Coronary artery (tissue), 2 donors: Measurements from ENCODE around the gene UQCC3.
A peak's percentile ranks its signal among the peaks of the same experiment; 100 is the strongest.

Experiments
- DNase-seq: peaks from one replicate; pipeline ENCODE4 v3.0.0-alpha.2; 2017; ENCODE audit warnings: low spot score
- H3K27ac ChIP-seq, 2 donors: fragments of 200-600 bp; sonication (generic); one replicate each; pipeline ENCODE4 v1.5.1; 2016 to 2019
- H3K4me3 ChIP-seq: fragments of 200-600 bp; sonication (generic); 2 replicates; pipeline ENCODE4 v1.5.1; 2016; ENCODE audit warnings: mild to moderate bottlenecking, moderate library complexity
- TF ChIP-seq, protein P1 (sequence below): fragments of 200-600 bp; sonication (generic); IDR thresholded peaks from one replicate; pipeline ENCODE4 v1.5.1; 2019; ENCODE audit warnings: antibody characterized with exemption

The UQCC3 gene

DNA sequence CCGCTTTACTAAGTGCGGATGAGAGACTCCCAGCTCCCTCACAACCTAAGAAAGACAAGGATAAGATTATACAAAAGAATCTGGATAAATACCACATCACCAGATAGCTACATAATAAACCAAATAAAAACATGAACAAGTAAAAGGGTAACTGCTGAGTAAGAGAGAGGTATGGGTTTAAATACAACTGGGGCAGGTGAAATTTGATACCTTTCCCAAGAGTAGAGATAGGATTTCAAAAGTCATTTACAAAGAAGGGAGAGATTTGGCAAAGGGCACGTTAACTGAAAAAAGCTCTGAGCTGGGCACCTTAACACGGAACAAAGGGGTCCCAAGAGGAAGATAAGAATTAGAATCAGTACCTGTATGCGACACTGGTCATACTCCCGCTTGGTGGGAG is 5.7 kb downstream of the UQCC3 start:
- TF ChIP-seq, protein P1, sequence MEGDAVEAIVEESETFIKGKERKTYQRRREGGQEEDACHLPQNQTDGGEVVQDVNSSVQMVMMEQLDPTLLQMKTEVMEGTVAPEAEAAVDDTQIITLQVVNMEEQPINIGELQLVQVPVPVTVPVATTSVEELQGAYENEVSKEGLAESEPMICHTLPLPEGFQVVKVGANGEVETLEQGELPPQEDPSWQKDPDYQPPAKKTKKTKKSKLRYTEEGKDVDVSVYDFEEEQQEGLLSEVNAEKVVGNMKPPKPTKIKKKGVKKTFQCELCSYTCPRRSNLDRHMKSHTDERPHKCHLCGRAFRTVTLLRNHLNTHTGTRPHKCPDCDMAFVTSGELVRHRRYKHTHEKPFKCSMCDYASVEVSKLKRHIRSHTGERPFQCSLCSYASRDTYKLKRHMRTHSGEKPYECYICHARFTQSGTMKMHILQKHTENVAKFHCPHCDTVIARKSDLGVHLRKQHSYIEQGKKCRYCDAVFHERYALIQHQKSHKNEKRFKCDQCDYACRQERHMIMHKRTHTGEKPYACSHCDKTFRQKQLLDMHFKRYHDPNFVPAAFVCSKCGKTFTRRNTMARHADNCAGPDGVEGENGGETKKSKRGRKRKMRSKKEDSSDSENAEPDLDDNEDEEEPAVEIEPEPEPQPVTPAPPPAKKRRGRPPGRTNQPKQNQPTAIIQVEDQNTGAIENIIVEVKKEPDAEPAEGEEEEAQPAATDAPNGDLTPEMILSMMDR: no peak
- H3K27ac ChIP-seq: no peak overlapping the region
- H3K4me3 ChIP-seq: no peak overlapping the region
- DNase-seq: no peak

DNA sequence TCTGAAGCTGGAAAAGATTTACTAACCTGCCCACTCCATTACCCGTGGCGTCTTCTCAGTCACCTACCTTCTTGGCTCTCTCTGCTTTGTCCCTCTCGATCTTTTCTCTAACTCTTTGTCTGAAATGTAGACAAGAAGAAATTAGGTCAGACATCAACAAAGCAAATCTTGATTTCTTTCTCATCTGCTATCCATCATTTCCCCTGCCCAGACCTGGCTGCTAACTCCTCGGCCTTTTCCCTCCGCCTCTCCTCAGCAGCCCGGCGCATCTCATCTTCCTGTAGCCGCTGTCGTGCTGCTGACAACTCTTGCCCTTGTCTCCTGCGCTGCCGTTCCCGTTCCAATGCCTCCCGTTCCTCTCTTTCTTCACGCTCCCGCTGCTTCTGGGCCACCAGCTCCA is 6.2 kb downstream of the UQCC3 start:
- Histone ChIP-seq H3K4me3 (peak overlapping the region; percentile 87), H3K27ac (no peak overlapping the region)
- TF ChIP-seq, protein P1: no peak
- DNase-seq: no peak

DNA sequence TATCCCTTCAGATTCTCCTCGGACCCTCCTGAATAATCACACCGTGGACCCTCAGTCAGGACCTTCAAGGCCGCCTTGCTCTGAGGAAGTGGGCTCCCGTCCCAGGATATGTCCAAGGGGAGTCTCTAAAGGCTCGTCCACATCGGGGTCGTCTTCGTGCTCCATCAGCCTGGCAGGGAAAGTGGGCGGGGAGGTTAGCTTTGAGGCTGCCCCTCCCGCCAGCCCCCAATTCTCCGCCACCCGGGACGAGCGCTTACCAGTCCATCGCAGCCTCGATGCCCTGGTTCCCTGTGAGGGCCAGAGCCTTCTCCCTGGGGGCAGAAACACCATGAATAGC is 6.9 kb downstream of the UQCC3 start:
- H3K4me3 ChIP-seq: peak overlapping the region; percentile 87
- TF ChIP-seq, protein P1: no peak
- no peak for DNase-seq
- H3K27ac ChIP-seq: peak overlapping the region; percentile 84 to 89

DNA sequence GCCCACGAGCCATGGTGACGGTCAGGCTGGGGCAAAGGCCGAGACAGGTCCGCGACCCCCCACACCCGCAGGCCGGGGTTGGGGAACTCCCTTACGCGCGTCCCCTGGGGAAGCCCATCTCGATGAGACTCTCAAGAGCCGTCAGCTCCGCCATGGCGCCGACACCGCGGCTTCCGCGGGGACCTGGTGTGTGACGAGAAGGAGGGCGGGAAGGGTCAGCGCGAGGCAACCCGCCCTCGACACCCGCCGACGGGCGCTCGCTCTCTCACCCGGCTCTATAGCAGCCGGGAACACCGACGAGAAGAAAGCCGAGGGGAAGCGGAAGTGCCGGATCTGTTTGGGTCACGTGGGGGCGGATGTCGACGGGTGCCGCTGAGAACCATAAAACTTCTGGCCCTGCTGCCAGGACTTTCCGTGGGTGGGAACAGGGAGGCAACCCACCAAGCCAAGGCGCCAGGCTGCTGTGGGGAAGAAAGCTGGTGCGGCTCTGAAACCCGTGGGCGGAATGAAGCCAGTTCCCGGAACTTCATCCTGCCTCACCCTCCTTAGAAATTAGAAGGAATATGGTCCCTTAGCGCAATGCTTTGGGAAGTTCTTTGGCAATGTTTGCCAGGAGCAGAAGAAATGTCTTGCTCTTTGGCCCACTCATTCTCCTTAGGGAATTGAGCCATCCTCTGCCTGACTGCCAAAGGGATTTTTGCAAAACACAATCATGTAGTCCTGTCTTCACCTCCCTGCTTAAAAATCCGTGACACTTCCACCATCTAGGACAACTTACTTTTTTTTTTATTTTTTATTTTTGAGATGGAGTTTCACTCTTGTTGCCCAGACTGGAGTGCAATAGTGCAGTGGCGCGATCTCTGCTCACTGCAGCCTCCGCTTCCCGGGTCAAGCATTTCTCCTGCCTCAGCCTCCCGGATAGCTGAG is 7.6 kb downstream of the UQCC3 start, which contains the start of gene UBXN1:
UBXN1 (minus strand) TSS at position 304 of the 927 bp plus-strand sequence; CDS start at position 154, 150 bp downstream.
- DNase-seq: peak; percentile 95
- Histone ChIP-seq H3K27ac (peak within 1 kb of the TSS; percentile 84 to 89), H3K4me3 (peak within 1 kb of the TSS; percentile 87)
- TF ChIP-seq, protein P1: no peak

DNA sequence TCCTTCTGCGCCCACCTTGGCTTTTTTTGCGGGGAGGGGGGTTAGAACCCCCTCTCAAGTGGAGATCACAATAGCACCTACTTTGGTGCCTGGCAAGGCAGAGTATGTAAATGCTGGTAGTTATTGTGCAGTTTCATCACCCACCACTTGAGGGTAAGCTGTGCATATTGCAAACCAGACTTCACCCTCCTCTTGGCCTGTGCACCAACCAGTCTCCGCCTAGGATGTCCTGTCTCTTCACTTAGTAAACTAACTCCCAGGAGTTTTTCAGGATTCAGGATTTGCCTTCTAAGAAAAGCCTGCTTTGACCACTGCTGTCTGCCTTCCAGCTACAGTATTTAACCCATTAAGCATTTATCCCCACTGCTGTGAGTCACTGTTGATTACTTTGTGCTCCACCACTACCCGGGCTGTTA is 9.4 kb downstream of the UQCC3 start:
- DNase-seq: no peak
- Histone ChIP-seq H3K4me3 (no peak overlapping the region), H3K27ac (peak overlapping the region in 1 of 2 donors; percentile 30)
- TF ChIP-seq, protein P1: no peak

DNA sequence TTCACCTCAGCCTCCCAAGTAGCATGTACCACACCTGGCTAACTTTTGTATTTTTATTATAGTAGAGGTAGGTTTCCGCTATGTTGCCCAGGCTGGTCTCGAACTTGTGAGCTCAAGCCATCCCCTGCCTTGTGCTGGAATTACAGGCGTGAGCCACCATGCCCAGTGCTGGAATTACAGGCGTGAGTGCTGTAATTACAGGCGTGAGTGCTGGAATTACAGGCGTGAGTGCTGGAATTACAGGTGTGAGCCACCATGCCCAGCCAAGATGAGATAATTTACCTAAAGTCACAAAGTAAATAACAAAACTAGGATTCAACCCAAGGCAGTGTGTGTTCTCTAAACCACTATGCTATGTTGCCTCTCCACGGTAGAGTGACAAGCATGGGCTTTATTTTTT is 11.0 kb downstream of the UQCC3 start:
- Histone ChIP-seq H3K4me3 (no peak overlapping the region), H3K27ac (no peak overlapping the region)
- no peak for DNase-seq
- TF ChIP-seq, protein P1: no peak
